SK-N-SH (cell line): ENCODE measurements around the gene ZBTB16. TPM values are rescaled to one million over a fixed set of nuclear protein-coding genes. Genes with fewer than 3 reads are reported as not detected.

Experiments
- CTCF ChIA-PET: fragments of 300-600, 350-600 bp; formaldehyde crosslinking; extraction: SDS; loops from one replicate; lab custom pipeline; 2021; lab: Yijun Ruan, JAX
- POLR2A ChIA-PET: fragments of 350-600 bp; sonication (Branson Sonifier 250); formaldehyde crosslinking; extraction: SDS; loops from one replicate; lab custom pipeline; 2020; ENCODE audit warnings: antibody characterized with exemption, inconsistent platforms; lab: Yijun Ruan, JAX
- DNase-seq: peaks from one replicate; pipeline ENCODE4 v3.0.0; 2012
- H2AFZ ChIP-seq: fragments of 200-600 bp; sonication (generic); 2 replicates; pipeline ENCODE4 v1.8.1; 2016; ENCODE audit warnings: antibody characterized with exemption, mild to moderate bottlenecking, low read depth
- H3F3A ChIP-seq: fragments of 200-600 bp; sonication (generic); replicated peaks from 2 replicates; pipeline ENCODE3; 2016; ENCODE audit warnings: antibody characterized with exemption, mild to moderate bottlenecking; ENCODE audit not compliant: insufficient read depth
- H3K27ac ChIP-seq, 2 experiments: fragments of 200-500 bp in 1 of 2; fragments of 200-600 bp in 1 of 2; sonication (Bioruptor generic) in 1 of 2; sonication (generic), shearing (Covaris generic) in 1 of 2; 2 replicates each; pipeline versions ENCODE4 v1.5.1 to v1.6.1; 2014 to 2016; ENCODE audit warnings: low read depth in 2 of 2, inconsistent platforms in 1 of 2, low read length in 1 of 2, mild to moderate bottlenecking in 1 of 2, mixed read lengths in 1 of 2
- H3K27me3 ChIP-seq: fragments of 200-600 bp; sonication (generic), shearing (Covaris generic); 2 replicates; pipeline ENCODE4 v1.6.1; 2016; ENCODE audit warnings: mixed run types; ENCODE audit not compliant: insufficient read depth
- H3K36me3 ChIP-seq, 2 experiments: fragments of 200-500 bp in 1 of 2; fragments of 200-600 bp in 1 of 2; sonication (Bioruptor generic) in 1 of 2; sonication (generic) in 1 of 2; replicated peaks in 1 of 2; 2 replicates each; pipeline versions ENCODE3 to v1.5.1; 2014 to 2016; ENCODE audit warnings: low read length in 1 of 2, mild to moderate bottlenecking in 1 of 2; ENCODE audit not compliant: insufficient read depth in 2 of 2, control insufficient read depth in 1 of 2
- H3K4me1 ChIP-seq, 2 experiments: fragments of 200-500 bp in 1 of 2; fragments of 200-600 bp in 1 of 2; sonication (Bioruptor generic) in 1 of 2; sonication (generic), shearing (Covaris generic) in 1 of 2; 2 replicates each; pipeline versions ENCODE4 v1.5.1 to v1.6.1; 2014 to 2016; ENCODE audit warnings: low read depth in 1 of 2, low read length in 1 of 2, mixed run types in 1 of 2; ENCODE audit not compliant: insufficient read depth in 2 of 2, control insufficient read depth in 1 of 2
- H3K4me2 ChIP-seq: fragments of 200-600 bp; sonication (generic), shearing (Covaris generic); 2 replicates; pipeline ENCODE4 v1.6.1; 2017; ENCODE audit warnings: mixed run types
- H3K4me3 ChIP-seq, 2 experiments: fragments of 200-500 bp in 1 of 2; fragments of 200-600 bp in 1 of 2; sonication (Bioruptor generic) in 1 of 2; sonication (generic), shearing (Covaris generic) in 1 of 2; 2 replicates each; pipeline versions ENCODE4 v1.5.1 to v1.8.1; 2014 to 2016; ENCODE audit warnings: low read depth in 2 of 2, inconsistent platforms in 1 of 2, low read length in 1 of 2, mild to moderate bottlenecking in 1 of 2, mixed read lengths in 1 of 2, moderate library complexity in 1 of 2
- H3K79me2 ChIP-seq: fragments of 200-600 bp; sonication (generic); 2 replicates; pipeline ENCODE4 v1.8.1; 2017; ENCODE audit warnings: mild to moderate bottlenecking; ENCODE audit not compliant: insufficient read depth
- H3K9ac ChIP-seq: fragments of 200-600 bp; sonication (generic); 2 replicates; pipeline ENCODE4 v1.6.1; 2017; ENCODE audit warnings: mixed run types
- H3K9me2 ChIP-seq: fragments of 200-600 bp; sonication (generic); 2 replicates; pipeline ENCODE4 v1.6.1; 2017; ENCODE audit warnings: mixed run types
- H3K9me3 ChIP-seq: fragments of 200-600 bp; sonication (generic); 2 replicates; pipeline ENCODE4 v1.6.1; 2017; ENCODE audit warnings: mixed run types, mild to moderate bottlenecking, moderate library complexity
- H4K20me1 ChIP-seq: fragments of 200-600 bp; sonication (generic); 2 replicates; pipeline ENCODE4 v1.6.1; 2017; ENCODE audit warnings: mild to moderate bottlenecking, mixed run types; ENCODE audit not compliant: insufficient read depth
- CHD2 ChIP-seq: fragments of 150-350 bp; IDR thresholded peaks from 2 replicates; pipeline ENCODE4 v1.6.1; 2018; ENCODE audit warnings: low read length; ENCODE audit not compliant: partially characterized antibody
- CTCF ChIP-seq: fragments of 200-600 bp; sonication (generic); IDR thresholded peaks from 2 replicates; pipeline ENCODE4 v1.6.1; 2017; ENCODE audit warnings: antibody characterized with exemption, mild to moderate bottlenecking, moderate library complexity
- EP300 ChIP-seq, 2 experiments: IDR thresholded peaks; 2 replicates each; pipeline versions ENCODE4 v1.4.0 to v1.6.1; 2012; ENCODE audit warnings: borderline replicate concordance in 1 of 2, low read depth in 1 of 2, low read length in 1 of 2
- FOSL2 ChIP-seq: IDR thresholded peaks from 2 replicates; pipeline ENCODE4 v1.4.0; 2012; ENCODE audit warnings: low read depth, mild to moderate bottlenecking, moderate library complexity, borderline replicate concordance
- GATA2 ChIP-seq: sonication (generic); formaldehyde crosslinking; IDR thresholded peaks from 2 replicates; pipeline ENCODE4 v1.5.0; 2020; ENCODE audit warnings: mild to moderate bottlenecking, missing genetic modification reagents
- MXI1 ChIP-seq: IDR thresholded peaks from 2 replicates; pipeline ENCODE4 v1.6.1; 2012; ENCODE audit warnings: mild to moderate bottlenecking, low read depth, low read length, improper control_type of control experiment
- NFIC ChIP-seq: IDR thresholded peaks from 2 replicates; pipeline ENCODE4 v1.4.0; 2012; ENCODE audit warnings: borderline replicate concordance
- NRF1 ChIP-seq: IDR thresholded peaks from 2 replicates; pipeline ENCODE4 v1.6.1; 2012; ENCODE audit warnings: low read depth, mild to moderate bottlenecking, low read length
- PBX3 ChIP-seq: IDR thresholded peaks from 2 replicates; pipeline ENCODE4; 2012
- POLR2AphosphoS5 ChIP-seq: IDR thresholded peaks from 2 replicates; pipeline ENCODE4 v1.6.1; 2012; ENCODE audit warnings: low read depth, low read length
- RAD21 ChIP-seq: IDR thresholded peaks from 2 replicates; pipeline ENCODE4 v1.6.1; 2012; ENCODE audit warnings: mild to moderate bottlenecking, low read length
- RCOR1 ChIP-seq: fragments of 150-350 bp; IDR thresholded peaks from 2 replicates; pipeline ENCODE4 v1.6.1; 2017; ENCODE audit warnings: antibody characterized with exemption, low read length
- RXRA ChIP-seq: IDR thresholded peaks from 2 replicates; pipeline ENCODE4 v1.4.0; 2012; ENCODE audit warnings: low read depth, mild to moderate bottlenecking, borderline replicate concordance
- SIN3A ChIP-seq: IDR thresholded peaks from 2 replicates; pipeline ENCODE4 v1.6.1; 2012; ENCODE audit warnings: low read depth, mild to moderate bottlenecking, low read length, moderate library complexity, borderline replicate concordance
- TAF1 ChIP-seq: IDR thresholded peaks from 2 replicates; pipeline ENCODE4 v1.6.1; 2012; ENCODE audit warnings: low read depth, mild to moderate bottlenecking, low read length, moderate library complexity, borderline replicate concordance
- TCF12 ChIP-seq: IDR thresholded peaks from 2 replicates; pipeline ENCODE4 v1.4.0; 2012
- TEAD4 ChIP-seq: IDR thresholded peaks from 2 replicates; pipeline ENCODE4 v1.4.0; 2012; ENCODE audit warnings: mild to moderate bottlenecking, borderline replicate concordance; ENCODE audit not compliant: insufficient read depth
- WGBS: methylation state at CpG from one replicate; pipeline ENCODE4 v1.1.6; 2017; ENCODE audit warnings: low lambda C conversion rate; 5-methylcytosine and 5-hydroxymethylcytosine counted together
- polyA plus RNA-seq, 3 experiments: library from polyadenylated mRNA; depleted of rRNA; stranded (reverse); fragments of >200 nt; gene quantifications; 2 replicates each; pipeline ENCODE4 v1.2.3, GENCODE V29; 2012
- TF ChIP-seq, protein P1 (sequence below): IDR thresholded peaks from 2 replicates; pipeline ENCODE4 v1.4.0; 2012; ENCODE audit warnings: low read depth, borderline replicate concordance
- TF ChIP-seq, protein P2 (sequence below): IDR thresholded peaks from 2 replicates; pipeline ENCODE4 v1.4.0; 2012; ENCODE audit warnings: low read depth, borderline replicate concordance
- TF ChIP-seq, protein P3 (sequence below): IDR thresholded peaks from 2 replicates; pipeline ENCODE4 v1.4.0; 2012; ENCODE audit warnings: low read depth

ZBTB16 gene
- polyA plus RNA-seq, 1 of the 3 experiments (the other 2 are of a cell fraction), result not detected

DNA sequence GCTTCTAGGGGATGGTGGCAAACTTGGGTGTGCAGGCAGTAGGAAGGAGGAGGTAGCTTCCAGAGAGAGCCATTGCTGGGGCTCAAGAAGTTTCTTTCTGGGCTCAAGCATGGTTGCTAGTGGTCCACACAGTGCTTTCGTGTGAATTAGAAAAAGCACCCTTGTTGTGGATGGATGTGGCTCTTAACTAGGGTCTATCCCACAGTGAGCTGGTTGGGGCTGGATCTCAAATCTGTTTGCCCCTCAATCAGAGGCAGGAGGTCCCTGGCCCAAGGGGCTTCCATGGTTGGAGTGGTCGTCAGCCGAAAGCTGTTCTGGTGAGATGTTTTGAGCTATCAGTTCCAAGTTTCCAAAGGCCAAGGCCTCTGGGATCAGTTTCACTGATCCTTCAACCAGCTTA lies 35.0 kb downstream of the ZBTB16 start:
- no peaks in the 10 kb centered on the region; a peak in 1 of 4 replicates for H3K4me1 ChIP-seq
- no peak for DNase-seq
- CTCF ChIA-PET, result interaction anchor here (0.7 to 1.6 kb wide), 2 partner anchors 14 to 30 kb away, joined by 3 to 5 read pairs; no protein-coding TSS in a partner anchor
- H3K9me2 ChIP-seq, result no peaks in the 10 kb centered on the region
- H3K27ac ChIP-seq, result no peak overlapping the region
- H3K36me3 ChIP-seq, result no peaks in the 10 kb centered on the region
- no peaks in the 10 kb centered on the region for H4K20me1 ChIP-seq
- TF ChIP-seq, protein P1, sequence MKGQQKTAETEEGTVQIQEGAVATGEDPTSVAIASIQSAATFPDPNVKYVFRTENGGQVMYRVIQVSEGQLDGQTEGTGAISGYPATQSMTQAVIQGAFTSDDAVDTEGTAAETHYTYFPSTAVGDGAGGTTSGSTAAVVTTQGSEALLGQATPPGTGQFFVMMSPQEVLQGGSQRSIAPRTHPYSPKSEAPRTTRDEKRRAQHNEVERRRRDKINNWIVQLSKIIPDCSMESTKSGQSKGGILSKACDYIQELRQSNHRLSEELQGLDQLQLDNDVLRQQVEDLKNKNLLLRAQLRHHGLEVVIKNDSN, result no peak
- TF ChIP-seq SIN3A (no peak), PBX3 (no peak), TCF12 (no peak)
- no peaks in the 10 kb centered on the region for H3F3A ChIP-seq
- no peak overlapping the region for H3K4me3 ChIP-seq
- no CpG with 5 or more reads among the region's 3 CpGs for WGBS
- POLR2A ChIA-PET, result no interaction called here
- no peak overlapping the region for H2AFZ ChIP-seq
- H3K4me2 ChIP-seq, result no peak overlapping the region
- H3K9ac ChIP-seq, result no peak overlapping the region
- no peaks in the 10 kb centered on the region for H3K27me3 ChIP-seq
- H3K79me2 ChIP-seq, result no peaks in the 10 kb centered on the region
- no peaks in the 10 kb centered on the region for H3K9me3 ChIP-seq

DNA sequence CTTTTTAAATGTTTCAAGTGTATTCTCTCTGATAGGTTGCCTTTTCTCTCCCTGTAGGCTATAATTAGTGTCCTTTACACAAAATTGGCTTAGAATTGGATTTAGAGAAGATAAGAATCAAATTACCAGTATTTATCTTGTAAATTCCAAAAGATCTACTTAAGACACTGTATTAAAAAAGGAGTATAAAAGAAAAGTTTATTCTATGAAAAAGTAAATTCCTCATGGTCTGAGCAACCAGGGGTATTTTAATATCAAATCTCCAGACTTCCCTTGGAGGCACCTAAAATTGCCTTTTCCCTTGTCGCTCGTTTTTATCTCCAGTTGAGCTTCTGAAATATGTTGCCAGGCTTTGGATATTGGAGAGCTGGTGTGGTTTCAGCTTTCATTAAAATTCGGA lies 36.4 kb downstream of the ZBTB16 start:
- Histone ChIP-seq H3K9me3 (no peaks in the 10 kb centered on the region), H3K27ac (no peak overlapping the region), H3K4me2 (no peak overlapping the region), H3K4me1 (no peaks in the 10 kb centered on the region; a peak in 1 of 4 replicates), H3K9ac (no peak overlapping the region), H3F3A (no peaks in the 10 kb centered on the region), H3K36me3 (no peaks in the 10 kb centered on the region), H3K27me3 (no peaks in the 10 kb centered on the region), H4K20me1 (no peaks in the 10 kb centered on the region), H2AFZ (no peak overlapping the region), H3K9me2 (no peaks in the 10 kb centered on the region), H3K4me3 (no peak overlapping the region), H3K79me2 (no peaks in the 10 kb centered on the region)
- CTCF ChIA-PET, result interaction anchor here (1.4 kb wide), 1 partner anchor 9 kb away, joined by 3 read pairs; no protein-coding TSS in a partner anchor
- no peak for DNase-seq
- WGBS, result 7% methylated on average over 3 of the region's 3 CpGs
- POLR2A ChIA-PET, result no interaction called here
- no peak for TF ChIP-seq CHD2
- no peak for TF ChIP-seq EP300 (IDR thresholded peaks at IDR 0.05; ENCODE audit: borderline replicate concordance in 1 of 2, low read depth in 1 of 2, low read length in 1 of 2)
- TF ChIP-seq, protein P2, sequence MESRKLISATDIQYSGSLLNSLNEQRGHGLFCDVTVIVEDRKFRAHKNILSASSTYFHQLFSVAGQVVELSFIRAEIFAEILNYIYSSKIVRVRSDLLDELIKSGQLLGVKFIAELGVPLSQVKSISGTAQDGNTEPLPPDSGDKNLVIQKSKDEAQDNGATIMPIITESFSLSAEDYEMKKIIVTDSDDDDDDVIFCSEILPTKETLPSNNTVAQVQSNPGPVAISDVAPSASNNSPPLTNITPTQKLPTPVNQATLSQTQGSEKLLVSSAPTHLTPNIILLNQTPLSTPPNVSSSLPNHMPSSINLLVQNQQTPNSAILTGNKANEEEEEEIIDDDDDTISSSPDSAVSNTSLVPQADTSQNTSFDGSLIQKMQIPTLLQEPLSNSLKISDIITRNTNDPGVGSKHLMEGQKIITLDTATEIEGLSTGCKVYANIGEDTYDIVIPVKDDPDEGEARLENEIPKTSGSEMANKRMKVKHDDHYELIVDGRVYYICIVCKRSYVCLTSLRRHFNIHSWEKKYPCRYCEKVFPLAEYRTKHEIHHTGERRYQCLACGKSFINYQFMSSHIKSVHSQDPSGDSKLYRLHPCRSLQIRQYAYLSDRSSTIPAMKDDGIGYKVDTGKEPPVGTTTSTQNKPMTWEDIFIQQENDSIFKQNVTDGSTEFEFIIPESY, result no peak
- TF ChIP-seq RAD21, result no peak
- no peak for TF ChIP-seq POLR2AphosphoS5
- TF ChIP-seq TEAD4, result no peak
- TF ChIP-seq MXI1, result no peak
- no peak for TF ChIP-seq NFIC
- TF ChIP-seq, protein P3, sequence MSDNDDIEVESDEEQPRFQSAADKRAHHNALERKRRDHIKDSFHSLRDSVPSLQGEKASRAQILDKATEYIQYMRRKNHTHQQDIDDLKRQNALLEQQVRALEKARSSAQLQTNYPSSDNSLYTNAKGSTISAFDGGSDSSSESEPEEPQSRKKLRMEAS, result no peak
- no peak for TF ChIP-seq CTCF
- TF ChIP-seq RCOR1, result no peak
- TF ChIP-seq GATA2 (CRISPR knock-in tag), result no peak
- TF ChIP-seq NRF1, result no peak
- no peak for TF ChIP-seq RXRA
- TF ChIP-seq SIN3A, result no peak
- TF ChIP-seq TAF1, result no peak
- TF ChIP-seq FOSL2, result no peak
